Anterior cingulate cortex (tissue), 58 donors: Measurements from ENCODE around the gene PGA5.
A peak's percentile ranks its signal among the peaks of the same experiment; 100 is the strongest.

Source experiments
- DNase-seq, 58 donors: peaks; one replicate each; lab custom pipeline; 2025; lab: John Stamatoyannopoulos, UW

Gene PGA5

GRCh38 chr11:61290905-61291690, 50.1 kb downstream of the PGA5 start:
- DNase-seq = no peak

GRCh38 chr11:61292356-61292755, 51.4 kb downstream of the PGA5 start:
- no peak for DNase-seq

GRCh38 chr11:61293867-61294716, 53.1 kb downstream of the PGA5 start:
- DNase-seq = peak in 29 of 58 donors; percentile 12 to 64 (median 44)

DNA sequence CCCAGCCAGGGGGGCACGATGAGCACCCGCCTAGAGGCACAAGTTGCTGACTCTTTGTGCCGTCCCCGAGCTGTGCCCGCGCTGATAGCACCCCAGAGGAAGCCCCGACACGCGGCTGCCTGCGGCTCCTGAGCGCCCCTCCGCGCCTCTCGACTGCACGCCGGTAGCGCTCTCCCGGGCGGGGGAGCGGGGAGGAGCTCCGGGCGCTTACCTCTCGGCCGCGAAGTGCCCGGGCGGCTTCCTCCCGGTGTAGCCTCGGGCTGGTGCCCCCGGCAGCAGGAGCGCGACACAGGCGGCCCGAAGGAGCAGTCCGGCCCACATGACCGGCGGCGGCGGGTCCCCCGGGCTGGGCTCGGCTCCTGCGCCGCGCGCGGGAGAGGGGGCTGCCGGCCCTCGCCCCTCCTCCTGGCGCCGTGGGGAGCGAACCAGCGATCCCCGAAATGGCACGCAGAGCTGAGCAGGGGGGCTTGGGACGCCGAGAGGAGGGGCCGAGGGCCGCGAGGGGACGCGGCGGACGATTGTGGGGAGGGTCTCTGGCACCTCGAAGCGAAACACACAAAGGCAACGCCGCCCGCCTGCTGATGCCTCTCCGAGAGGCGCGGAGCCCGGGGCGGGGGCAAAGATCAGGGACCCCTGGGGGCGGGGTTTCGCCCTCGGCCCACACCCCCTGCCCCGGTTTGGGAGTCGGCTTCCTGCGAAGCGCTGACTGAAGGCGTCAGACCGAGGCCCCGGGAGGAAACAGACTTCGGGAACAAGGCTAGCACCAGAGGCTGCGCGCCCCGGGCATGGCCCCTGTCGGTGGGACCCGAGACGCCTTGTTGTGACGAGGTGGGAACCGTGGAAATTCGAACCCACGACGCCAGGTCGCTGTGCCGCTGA, 54.0 kb downstream of the PGA5 start, which contains the start of gene VWCE:
TSS of gene VWCE (minus strand) at position 600 of the 879 bp plus-strand sequence. CDS start at position 321, 279 bp downstream.
- peak in 44 of 58 donors; percentile 15 to 77 (median 44) for DNase-seq

DNA sequence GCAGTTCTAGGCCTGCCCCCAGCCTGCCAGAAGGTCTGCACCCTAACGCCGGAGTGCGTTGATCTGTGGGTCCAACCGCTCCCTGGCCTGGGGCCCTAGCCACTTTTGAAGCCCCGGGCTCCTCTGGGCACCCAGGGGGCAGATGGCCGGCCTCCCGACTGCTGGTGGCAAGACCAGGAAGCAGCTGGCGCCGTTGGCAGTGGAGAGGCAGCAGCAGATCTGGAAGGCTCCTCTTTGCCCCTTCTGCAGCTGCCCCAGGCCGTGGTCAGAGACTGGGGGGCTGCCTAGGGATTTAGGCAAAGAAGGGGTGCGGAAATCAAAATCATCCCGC, 54.6 kb downstream of the PGA5 start:
- DNase-seq = peak in 4 of 58 donors; percentile 9 to 44 (median 18)

DNA sequence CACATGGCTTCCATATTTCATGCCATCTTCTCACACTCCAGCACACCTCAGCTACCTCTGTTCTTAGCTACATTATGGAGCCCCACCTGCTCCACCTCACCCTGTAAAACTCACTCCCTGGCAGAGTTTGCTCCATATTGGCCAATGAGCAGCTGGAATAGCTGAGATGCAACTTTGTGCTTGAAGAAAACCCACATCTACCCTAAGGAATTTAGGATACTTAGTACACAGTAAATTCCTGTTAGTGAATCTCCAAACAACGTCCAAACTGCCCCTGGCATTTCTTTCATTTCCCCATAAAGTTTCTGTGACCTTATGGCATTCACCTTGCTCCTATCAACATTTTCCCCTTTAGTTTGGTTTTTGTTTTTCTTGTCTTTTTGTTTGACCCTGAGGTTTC, 56.4 kb downstream of the PGA5 start:
- no peak for DNase-seq

DNA sequence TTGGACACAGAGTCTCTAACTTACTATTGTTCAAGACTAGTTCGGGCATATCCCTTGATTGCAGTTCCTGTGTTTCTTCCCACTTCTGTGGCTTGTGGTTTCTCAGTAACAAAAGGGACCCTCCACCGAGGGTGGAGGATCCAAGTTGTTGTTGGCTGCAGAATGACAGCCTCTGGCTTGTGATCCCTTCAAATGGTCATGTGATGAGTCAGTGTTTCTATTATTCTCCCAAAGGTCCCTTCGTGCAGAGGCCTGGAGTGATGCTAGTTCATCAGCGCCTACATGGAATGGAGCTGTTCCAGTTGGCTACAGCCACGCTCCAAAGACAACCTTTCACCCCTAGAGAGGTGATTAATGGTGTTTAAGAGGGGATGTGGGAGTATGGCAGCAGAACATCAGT, 56.8 kb downstream of the PGA5 start:
- DNase-seq = peak in 6 of 58 donors; percentile 12 to 39 (median 26)

DNA sequence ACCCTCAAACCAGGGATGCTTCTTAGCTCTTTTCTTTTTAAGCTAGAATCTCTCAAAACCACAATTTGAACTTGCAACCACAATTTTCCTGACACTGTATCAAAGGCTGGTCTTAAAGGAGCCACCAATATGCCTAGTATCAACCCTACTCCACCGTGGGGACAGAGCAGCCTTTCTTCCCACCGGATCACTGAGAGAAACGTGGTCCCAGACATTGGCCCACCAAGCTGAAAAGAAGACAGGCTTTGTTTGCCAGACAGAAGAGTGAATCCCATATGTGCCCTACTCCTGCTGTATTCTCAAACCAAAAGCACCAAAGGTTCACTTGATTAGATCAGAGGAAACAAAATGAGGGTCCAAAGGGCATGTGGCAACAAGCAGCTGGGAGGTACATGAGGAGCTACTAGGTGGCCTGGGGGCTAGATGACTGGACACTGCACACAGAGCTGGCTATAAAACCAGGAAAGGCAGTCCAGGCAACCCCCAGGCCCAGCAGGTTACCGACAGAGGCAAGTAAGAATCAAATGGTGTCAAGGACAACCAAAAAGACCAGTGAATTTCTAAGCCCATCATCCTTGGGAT, 57.8 kb downstream of the PGA5 start:
- no peak for DNase-seq
